ENCODE data around the gene SLC4A8. TPM values are rescaled to one million over a fixed set of nuclear protein-coding genes. Genes with fewer than 3 reads are reported as not detected.
"Not testable (repeated sequence)": the region's sequence is repeated elsewhere in the genome, so short reads cannot be mapped to it uniquely, and the experiment has no call there.

Gene SLC4A8
- total RNA-seq, 1 donor from 2014 or later: 1.2 TPM

GRCh38 chr12:51419425-51420193, 5.0 kb upstream of the SLC4A8 start:
- ATAC-seq (no peak), DNase-seq (ENCODE audit: low spot score) (no peak)
- intact Hi-C loops (cut with DNase I): no loop called here

GRCh38 chr12:51421266-51421884, 3.3 kb upstream of the SLC4A8 start:
- DNase-seq (ENCODE audit: low spot score): no peak
- intact Hi-C loops (cut with DNase I): no loop called here
- peak; percentile 38 for ATAC-seq

GRCh38 chr12:51424094-51424661, 453 bp upstream of the SLC4A8 start:
- intact Hi-C loops (cut with DNase I): no loop called here
- ATAC-seq: no peak
- no peak for DNase-seq (ENCODE audit: low spot score)

- DNase-seq (ENCODE audit: low spot score) (no peak), ATAC-seq (no peak)
- intact Hi-C loops (cut with DNase I): no loop called here
Observed at GRCh38 chr12:51428256-51428655, 3.6 kb downstream of the SLC4A8 start.

GRCh38 chr12:51429700-51430099, 5.1 kb downstream of the SLC4A8 start:
- DNase-seq (ENCODE audit: low spot score) (no peak), ATAC-seq (no peak)
- intact Hi-C loops (cut with DNase I): no loop called here

GRCh38 chr12:51430196-51430895, 5.7 kb downstream of the SLC4A8 start:
- ATAC-seq (no peak), DNase-seq (ENCODE audit: low spot score) (no peak)
- intact Hi-C loops (cut with DNase I): no loop called here

GRCh38 chr12:51432921-51433320, 8.3 kb downstream of the SLC4A8 start:
- intact Hi-C loops (cut with DNase I): no loop called here
- no peak for DNase-seq (ENCODE audit: low spot score)
- ATAC-seq: no peak

GRCh38 chr12:51434305-51434704, 9.7 kb downstream of the SLC4A8 start:
- no peak for ATAC-seq
- no peak for DNase-seq (ENCODE audit: low spot score)
- intact Hi-C loops (cut with DNase I): no loop called here

GRCh38 chr12:51437431-51437830, 12.8 kb downstream of the SLC4A8 start:
- DNase-seq (ENCODE audit: low spot score): no peak
- no peak for ATAC-seq
- intact Hi-C loops (cut with DNase I): no loop called here

GRCh38 chr12:51439330-51439729, 14.7 kb downstream of the SLC4A8 start:
- intact Hi-C loops (cut with DNase I): no loop called here
- no peak for ATAC-seq
- DNase-seq (ENCODE audit: low spot score): no peak

GRCh38 chr12:51441583-51441982, 17.0 kb downstream of the SLC4A8 start:
- ATAC-seq (no peak), DNase-seq (ENCODE audit: low spot score) (no peak)
- intact Hi-C loops (cut with DNase I): no loop called here

GRCh38 chr12:51442324-51442723, 17.7 kb downstream of the SLC4A8 start:
- DNase-seq (ENCODE audit: low spot score) (no peak), ATAC-seq (no peak)
- intact Hi-C loops (cut with DNase I): no loop called here

GRCh38 chr12:51443573-51443972, 18.9 kb downstream of the SLC4A8 start:
- DNase-seq (ENCODE audit: low spot score): no peak
- intact Hi-C loops (cut with DNase I): no loop called here
- no peak for ATAC-seq

GRCh38 chr12:51448618-51449256, 24.1 kb downstream of the SLC4A8 start:
- DNase-seq (ENCODE audit: low spot score): no peak
- no peak for ATAC-seq
- intact Hi-C loops (cut with DNase I): no loop called here

GRCh38 chr12:51449580-51450246, 25.1 kb downstream of the SLC4A8 start:
- ATAC-seq (no peak), DNase-seq (ENCODE audit: low spot score) (no peak)
- intact Hi-C loops (cut with DNase I): no loop called here

- intact Hi-C loops (cut with DNase I): no loop called here
- DNase-seq (ENCODE audit: low spot score): no peak
- ATAC-seq: no peak
Observed at GRCh38 chr12:51450333-51450732, 25.7 kb downstream of the SLC4A8 start.

- intact Hi-C loops (cut with DNase I): no loop called here
- no peak for ATAC-seq
- DNase-seq (ENCODE audit: low spot score): no peak
Observed at GRCh38 chr12:51450806-51451205, 26.2 kb downstream of the SLC4A8 start.

- intact Hi-C loops (cut with DNase I); ATAC-seq: not testable (repeated sequence)
Observed at GRCh38 chr12:51454016-51454415, 29.4 kb downstream of the SLC4A8 start.

GRCh38 chr12:51455050-51455449, 30.4 kb downstream of the SLC4A8 start:
- intact Hi-C loops (cut with DNase I); ATAC-seq; DNase-seq (ENCODE audit: low spot score): not testable (repeated sequence)

More at GRCh38 chr12:51454016-51454415, 29.4 kb downstream of the SLC4A8 start:
- not testable (repeated sequence) for DNase-seq (ENCODE audit: low spot score)
